Endodermal cell (in vitro differentiated cells): ENCODE measurements around the gene EFCAB11. TPM values are rescaled to one million over a fixed set of nuclear protein-coding genes. Genes with fewer than 3 reads are reported as not detected.

Experiments used
- DNase-seq: peaks from one replicate; pipeline ENCODE4 v3.0.0-alpha.2; 2017
- H3K27ac ChIP-seq: 2 replicates; pipeline ENCODE4 v1.5.1; 2013; ENCODE audit warnings: mild to moderate bottlenecking, low read depth, low read length, moderate library complexity
- H3K27me3 ChIP-seq: 2 replicates; pipeline ENCODE4 v1.6.1; 2013; ENCODE audit warnings: mild to moderate bottlenecking, low read length, moderate library complexity; ENCODE audit not compliant: insufficient read depth, control insufficient read depth, poor library complexity, severe bottlenecking
- H3K36me3 ChIP-seq: 2 replicates; pipeline ENCODE4 v1.7.0; 2013; ENCODE audit warnings: mild to moderate bottlenecking, low read length, moderate library complexity; ENCODE audit not compliant: control insufficient read depth, insufficient read depth
- H3K4me1 ChIP-seq: one replicate; pipeline ENCODE4 v1.7.0; 2013; ENCODE audit warnings: low read length; ENCODE audit not compliant: control insufficient read depth, insufficient read depth
- H3K4me3 ChIP-seq: 2 replicates; pipeline ENCODE4 v1.5.1; 2013; ENCODE audit warnings: mild to moderate bottlenecking, low read length, moderate library complexity
- H3K9ac ChIP-seq: 2 replicates; pipeline ENCODE4 v1.6.1; 2013; ENCODE audit warnings: mild to moderate bottlenecking, low read length, moderate library complexity; ENCODE audit not compliant: poor library complexity, severe bottlenecking; ENCODE audit errors: extremely low read depth
- H3K9me3 ChIP-seq: 2 replicates; pipeline ENCODE4 v1.6.1; 2013; ENCODE audit warnings: mild to moderate bottlenecking, low read length, moderate library complexity; ENCODE audit not compliant: control insufficient read depth
- H3K27ac Mint-ChIP-seq: 2 replicates; pipeline ENCODE4 v1.8.0; 2020; ENCODE audit warnings: mixed read lengths
- H3K27me3 Mint-ChIP-seq: 2 replicates; pipeline ENCODE4 v1.8.0; 2021; ENCODE audit warnings: mild to moderate bottlenecking, mixed read lengths; ENCODE audit not compliant: insufficient read depth
- H3K36me3 Mint-ChIP-seq: 2 replicates; pipeline ENCODE4 v1.8.0; 2020; ENCODE audit warnings: low read depth, mixed read lengths
- H3K4me1 Mint-ChIP-seq: 2 replicates; pipeline ENCODE4 v1.8.0; 2020; ENCODE audit warnings: mixed read lengths
- H3K4me3 Mint-ChIP-seq: 2 replicates; pipeline ENCODE4 v1.8.0; 2020; ENCODE audit warnings: mild to moderate bottlenecking, moderate library complexity, mixed read lengths
- H3K9me3 Mint-ChIP-seq: 2 replicates; pipeline ENCODE4 v1.8.0; 2020; ENCODE audit warnings: mild to moderate bottlenecking, mixed read lengths
- WGBS, 2 experiments: methylation state at CpG; one replicate each; pipeline versions ENCODE4 v1.1.5 to v1.1.7; 2013; ENCODE audit warnings: missing lambda C conversion rate in 2 of 2, mixed read lengths in 1 of 2; ENCODE audit not compliant: insufficient coverage in 1 of 2, insufficient read length in 1 of 2; 5-methylcytosine and 5-hydroxymethylcytosine counted together
- total RNA-seq, 2 donors: library from RNA; stranded (reverse); fragmentation: NEBNext Ultra II Directional in 1 of 2; extraction: Animal tissue kit (Norgen Biotek cat#: 25700) in 1 of 2; gene quantifications; 2 replicates in 1 of 2; 3 replicates in 1 of 2; pipeline ENCODE4 v1.2.1, GENCODE V29; 2021
- TF ChIP-seq, protein P1 (sequence below): fragments of 200-600 bp; sonication (generic); conservative IDR thresholded peaks from 2 replicates; pipeline ENCODE4 v1.5.0; 2021; ENCODE audit warnings: antibody characterized with exemption, mild to moderate bottlenecking

The EFCAB11 gene
- total RNA-seq, 2 donors from 2014 or later = 23.8 to 47.6 TPM

GRCh38 chr14:90000935-90001334 lies 46.4 kb upstream of the EFCAB11 start:
- Histone ChIP-seq H3K4me3 (no peak overlapping the region), H3K27ac (no peak overlapping the region), H3K36me3 (peaks cover 82% of the 10 kb centered on the region), H3K9ac (no peak overlapping the region), H3K27me3 (no peaks in the 10 kb centered on the region), H3K9me3 (no peaks in the 10 kb centered on the region), H3K4me1 (no peaks in the 10 kb centered on the region)
- DNase-seq = no peak
- Mint-ChIP-seq H3K36me3 (peaks cover 47% of the 10 kb centered on the region), H3K4me3 (no peak overlapping the region), H3K4me1 (no peaks in the 10 kb centered on the region), H3K9me3 (no peaks in the 10 kb centered on the region), H3K27me3 (no peaks in the 10 kb centered on the region), H3K27ac (no peak overlapping the region)
- WGBS, 2 experiments = 100% methylated on average over 1 to 2 of the region's 2 CpGs
- TF ChIP-seq, protein P1, sequence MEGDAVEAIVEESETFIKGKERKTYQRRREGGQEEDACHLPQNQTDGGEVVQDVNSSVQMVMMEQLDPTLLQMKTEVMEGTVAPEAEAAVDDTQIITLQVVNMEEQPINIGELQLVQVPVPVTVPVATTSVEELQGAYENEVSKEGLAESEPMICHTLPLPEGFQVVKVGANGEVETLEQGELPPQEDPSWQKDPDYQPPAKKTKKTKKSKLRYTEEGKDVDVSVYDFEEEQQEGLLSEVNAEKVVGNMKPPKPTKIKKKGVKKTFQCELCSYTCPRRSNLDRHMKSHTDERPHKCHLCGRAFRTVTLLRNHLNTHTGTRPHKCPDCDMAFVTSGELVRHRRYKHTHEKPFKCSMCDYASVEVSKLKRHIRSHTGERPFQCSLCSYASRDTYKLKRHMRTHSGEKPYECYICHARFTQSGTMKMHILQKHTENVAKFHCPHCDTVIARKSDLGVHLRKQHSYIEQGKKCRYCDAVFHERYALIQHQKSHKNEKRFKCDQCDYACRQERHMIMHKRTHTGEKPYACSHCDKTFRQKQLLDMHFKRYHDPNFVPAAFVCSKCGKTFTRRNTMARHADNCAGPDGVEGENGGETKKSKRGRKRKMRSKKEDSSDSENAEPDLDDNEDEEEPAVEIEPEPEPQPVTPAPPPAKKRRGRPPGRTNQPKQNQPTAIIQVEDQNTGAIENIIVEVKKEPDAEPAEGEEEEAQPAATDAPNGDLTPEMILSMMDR = no peak

DNA sequence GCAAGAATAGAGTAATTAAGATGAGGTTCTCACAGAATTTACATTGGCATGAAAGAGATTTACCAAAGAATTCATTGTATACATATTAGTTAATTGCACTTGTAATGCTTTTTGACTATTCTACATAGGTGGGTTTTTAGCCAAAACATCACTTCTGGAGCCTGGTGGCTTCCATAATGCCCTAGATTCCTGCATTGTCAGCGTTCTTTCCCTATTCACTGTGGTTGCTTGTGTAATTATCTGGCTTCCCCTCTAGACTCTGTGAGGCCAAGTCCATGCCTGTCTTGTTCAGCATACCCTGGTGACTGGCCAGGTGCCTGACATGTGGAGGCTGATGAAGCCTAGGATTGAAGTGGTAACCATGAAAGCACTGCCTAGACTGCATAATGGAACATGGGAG lies 42.4 kb upstream of the EFCAB11 start:
- H3K4me1 Mint-ChIP-seq = no peaks in the 10 kb centered on the region
- DNase-seq = no peak
- Histone ChIP-seq H3K27me3 (no peaks in the 10 kb centered on the region), H3K4me3 (no peak overlapping the region), H3K9ac (no peak overlapping the region), H3K27ac (no peak overlapping the region), H3K9me3 (peaks cover 8% of the 10 kb centered on the region), H3K36me3 (peaks cover 95% of the 10 kb centered on the region), H3K4me1 (no peaks in the 10 kb centered on the region)
- no peak overlapping the region for H3K4me3 Mint-ChIP-seq
- 97% methylated on average over 1 of the region's 1 CpG; no CpG with 5 or more reads in 1 of the 2 experiments for WGBS, 2 experiments
- no peaks in the 10 kb centered on the region for H3K9me3 Mint-ChIP-seq
- H3K27ac Mint-ChIP-seq = no peak overlapping the region
- no peaks in the 10 kb centered on the region for H3K27me3 Mint-ChIP-seq
- H3K36me3 Mint-ChIP-seq = peaks cover 61% of the 10 kb centered on the region
- TF ChIP-seq, protein P1 = no peak

GRCh38 chr14:89992273-89992672 lies 37.7 kb upstream of the EFCAB11 start:
- no peak for DNase-seq
- Histone ChIP-seq H3K9me3 (peaks cover 8% of the 10 kb centered on the region), H3K27me3 (no peaks in the 10 kb centered on the region), H3K27ac (no peak overlapping the region), H3K9ac (no peak overlapping the region), H3K4me3 (no peak overlapping the region), H3K4me1 (no peaks in the 10 kb centered on the region), H3K36me3 (peaks cover 90% of the 10 kb centered on the region)
- Mint-ChIP-seq H3K36me3 (peaks cover 48% of the 10 kb centered on the region), H3K27me3 (no peaks in the 10 kb centered on the region), H3K4me3 (no peak overlapping the region), H3K9me3 (no peaks in the 10 kb centered on the region), H3K4me1 (peaks cover 13% of the 10 kb centered on the region), H3K27ac (no peak overlapping the region)
- WGBS, 2 experiments = 83 to 87% methylated on average over 2 to 3 of the region's 3 CpGs
- TF ChIP-seq, protein P1 = no peak
